ENCODE data around the gene CUL4A.

- TF ChIP-seq CTCF (IDR thresholded peaks at IDR 0.05; ENCODE audit: low read depth, low read length, poor library complexity, severe bottlenecking) (no peak), EZH2phosphoT487 (IDR thresholded peaks at IDR 0.05; ENCODE audit: borderline replicate concordance, low read length) (no peak)
These were observed 20.4 kb downstream of the CUL4A start for GRCh38 chr13:113229791-113230190.
